HG03354 (cell line): ENCODE results near the gene CCDC78.
"Not testable (repeated sequence)": the region's sequence is repeated elsewhere in the genome, so short reads cannot be mapped to it uniquely, and the experiment has no call there.

ENCODE experiments used
- ATAC-seq: cut with Tn5 transposase; IDR thresholded peaks from one replicate; pipeline ENCODE4 v1.9.1; 2021; ENCODE audit warnings: mild to moderate bottlenecking; ENCODE audit not compliant: unreplicated experiment, poor library complexity, severe bottlenecking

CCDC78 gene

DNA sequence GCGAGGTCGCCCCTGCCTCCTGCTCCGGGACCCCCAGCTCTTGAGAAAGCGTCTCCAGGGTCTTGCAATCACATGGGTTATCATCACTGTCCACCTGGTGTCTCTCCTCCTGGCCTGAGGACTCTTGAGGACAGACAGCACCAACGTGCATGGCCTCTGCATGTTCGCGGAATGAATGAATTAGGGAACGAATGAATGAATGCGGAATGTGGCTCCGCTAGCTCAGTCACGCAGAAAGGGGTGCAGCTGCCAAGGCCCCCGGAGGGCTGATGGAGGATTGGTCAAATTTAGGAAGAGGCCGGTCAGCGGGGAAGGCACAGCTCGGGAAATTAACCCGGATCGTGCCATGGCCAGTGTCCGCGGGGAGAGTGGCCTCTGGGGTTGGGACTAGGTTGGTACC, 23.9 kb downstream of the CCDC78 start:
- ATAC-seq = no peak

DNA sequence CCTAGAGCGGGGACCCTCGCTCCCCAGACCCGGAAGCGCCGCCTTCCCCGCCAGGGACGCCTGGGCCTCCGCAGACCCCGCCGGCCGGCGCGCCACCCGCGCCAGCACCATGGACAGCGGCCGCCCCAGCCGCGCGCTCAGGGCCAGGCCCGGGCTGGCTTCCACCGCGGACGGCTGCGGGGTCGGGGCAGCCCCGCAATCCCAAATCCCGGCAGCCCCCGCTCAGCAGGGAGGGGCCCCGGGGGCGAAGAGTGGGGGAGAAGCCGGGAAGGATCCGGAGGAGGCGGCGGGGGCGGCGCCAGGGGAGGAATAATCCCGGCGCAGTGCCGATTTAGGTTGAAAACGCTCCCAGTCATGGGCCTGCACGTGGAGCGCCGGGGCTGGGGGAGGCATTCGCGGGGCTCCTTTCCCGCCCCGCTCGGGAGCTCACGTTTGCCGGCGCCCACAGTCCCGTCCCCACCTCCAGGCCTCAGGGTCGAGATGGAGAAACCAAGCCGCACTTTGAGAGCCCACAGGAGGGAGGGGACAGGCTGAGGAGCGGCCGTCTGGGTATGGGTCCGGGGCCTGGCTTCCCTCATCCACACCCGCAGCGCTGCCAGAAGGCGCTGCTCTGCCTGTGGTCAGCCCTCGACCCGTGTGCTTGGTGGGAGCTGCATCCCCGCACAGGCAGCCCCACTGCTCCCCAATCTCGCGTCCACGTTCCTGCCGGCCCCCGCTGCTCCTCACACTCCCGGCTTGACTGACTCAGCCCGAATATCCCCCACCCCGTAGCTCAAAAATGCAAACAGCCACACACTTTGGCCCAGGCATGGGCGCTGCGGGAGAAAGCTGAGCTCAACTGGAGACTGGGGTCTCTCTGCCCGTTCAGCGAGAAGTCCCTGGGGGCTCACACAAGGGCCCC, 25.3 kb downstream of the CCDC78 start:
- no peak for ATAC-seq

DNA sequence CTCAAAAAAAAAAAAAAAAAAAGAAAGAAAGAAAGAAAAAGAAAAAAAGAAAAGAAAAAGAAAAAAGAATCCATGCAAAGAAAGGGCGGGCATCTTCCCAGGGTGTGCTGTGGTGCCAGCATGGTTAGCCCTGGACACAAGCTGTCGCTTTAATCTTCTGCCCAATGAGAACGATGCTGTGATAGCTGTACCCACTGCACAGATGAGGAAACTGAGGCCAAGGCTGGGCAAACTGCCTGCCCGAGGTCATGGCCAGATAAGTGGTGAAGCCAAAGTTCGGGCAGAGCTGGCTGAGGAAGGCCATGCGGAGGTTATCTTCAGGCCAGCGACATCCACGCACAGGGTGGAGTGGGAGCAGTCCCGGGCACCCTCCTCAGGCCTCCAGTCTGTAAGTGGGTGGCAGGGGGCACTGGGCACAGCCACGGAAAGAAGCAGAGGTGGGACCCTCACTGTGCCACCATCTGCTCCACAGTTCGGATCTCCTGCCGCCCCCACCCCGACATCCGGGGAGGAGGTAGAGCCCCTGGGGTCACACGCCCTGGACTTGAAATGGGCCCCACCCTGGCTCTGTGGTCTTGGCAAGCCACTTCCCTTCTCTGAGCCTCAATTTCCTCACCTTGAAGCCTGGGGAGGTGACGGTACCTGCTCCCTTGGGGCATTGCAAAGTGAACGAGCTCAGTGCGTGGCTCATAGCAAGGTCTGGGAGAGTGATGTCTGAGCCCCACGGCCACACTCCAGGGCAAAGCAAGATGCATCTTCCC, 27.2 kb downstream of the CCDC78 start:
- no peak for ATAC-seq

DNA sequence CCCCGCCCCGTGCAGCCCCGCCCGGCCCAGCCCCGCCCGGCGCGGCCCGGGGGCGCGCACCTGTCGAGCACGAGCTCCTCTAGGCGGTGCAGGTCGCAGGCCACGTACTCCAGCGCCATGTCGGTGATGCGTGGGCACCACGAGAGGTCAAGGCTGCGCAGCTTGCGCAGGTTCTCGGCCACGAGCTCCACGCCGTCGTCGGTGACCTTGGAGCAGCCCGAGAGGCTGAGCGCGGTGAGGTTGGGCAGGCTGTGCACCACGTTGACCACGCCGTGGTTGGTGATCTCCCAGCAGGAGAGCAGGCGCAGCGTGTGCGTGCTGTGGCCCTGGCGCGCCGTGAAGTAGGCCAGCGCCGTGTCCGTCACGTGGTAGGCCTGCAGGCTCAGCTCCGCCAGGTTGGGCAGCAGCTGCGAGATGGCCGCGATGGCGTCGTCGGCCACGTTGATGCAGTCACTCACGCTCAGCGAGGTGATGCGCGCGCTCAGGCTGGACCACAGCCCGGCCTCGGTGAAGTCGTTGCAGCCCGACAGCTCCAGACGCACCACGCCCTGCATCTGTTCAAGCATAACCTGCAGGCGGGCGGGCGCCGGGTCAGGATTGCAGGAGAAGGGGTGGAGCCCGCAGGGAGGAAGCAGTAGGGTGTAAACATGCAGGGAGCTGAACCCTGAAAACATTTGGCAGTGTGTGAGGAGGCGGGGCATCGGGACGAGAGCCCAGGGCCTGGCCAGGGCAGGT, 30.7 kb downstream of the CCDC78 start:
- ATAC-seq = peak; percentile 43

DNA sequence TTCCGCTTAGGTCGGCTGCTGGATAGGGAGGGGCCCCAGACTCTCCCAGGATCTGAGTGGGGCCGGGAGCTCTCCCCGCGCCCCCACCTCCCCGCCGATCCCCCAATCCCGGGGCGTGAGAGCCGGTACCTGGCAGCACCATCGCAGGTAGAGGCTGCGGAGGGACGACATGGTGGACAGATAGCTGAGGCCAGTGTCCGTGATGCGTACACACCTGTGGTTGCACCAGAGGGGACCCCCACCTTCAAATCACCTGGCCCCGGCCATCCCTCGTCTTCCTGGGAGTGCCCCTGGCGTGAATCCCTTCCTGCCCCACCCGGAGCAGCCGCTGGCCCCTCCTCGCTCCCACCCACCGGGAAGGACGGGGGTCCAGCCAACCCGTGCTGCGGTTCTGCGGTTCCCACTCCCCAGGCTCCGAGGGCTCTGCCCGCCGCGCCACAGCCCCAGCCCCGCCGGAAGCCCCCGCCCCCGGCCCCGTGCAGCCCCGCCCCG, 31.3 kb downstream of the CCDC78 start:
- ATAC-seq = no peak

DNA sequence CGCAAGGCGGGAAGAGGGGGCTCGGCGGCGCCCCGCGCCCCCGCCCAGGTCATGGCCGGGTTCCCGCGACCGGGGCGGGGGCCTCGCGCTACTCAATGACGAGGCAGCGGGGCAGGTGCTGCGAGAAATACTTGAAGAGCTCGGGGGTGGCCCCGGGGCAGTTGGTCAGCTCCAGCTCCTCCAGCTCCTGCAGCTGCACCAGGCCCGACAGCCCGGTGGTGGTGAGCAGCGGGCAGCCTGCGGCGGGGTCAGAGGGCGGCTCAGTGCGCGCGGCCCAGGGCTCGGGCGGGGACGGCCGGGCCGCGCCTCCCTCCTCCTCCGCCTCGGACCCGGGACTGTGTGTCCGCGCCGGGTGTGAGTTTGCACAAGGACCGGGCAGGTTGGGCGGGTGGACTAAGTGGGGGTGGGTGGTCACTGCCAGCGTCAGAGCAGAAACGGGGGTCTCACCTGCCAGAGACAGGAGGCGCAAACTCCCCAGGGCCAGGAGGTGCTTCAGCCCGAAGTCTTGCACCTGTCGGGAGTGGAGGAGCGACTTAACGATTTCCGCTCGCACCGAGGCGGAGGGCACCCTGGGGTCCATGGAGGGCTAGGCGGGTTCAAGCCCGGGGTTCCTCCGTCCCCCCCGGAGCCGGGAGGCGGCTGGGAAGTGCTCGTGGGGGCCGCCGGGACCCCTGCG, 31.9 kb downstream of the CCDC78 start:
- no peak for ATAC-seq

DNA sequence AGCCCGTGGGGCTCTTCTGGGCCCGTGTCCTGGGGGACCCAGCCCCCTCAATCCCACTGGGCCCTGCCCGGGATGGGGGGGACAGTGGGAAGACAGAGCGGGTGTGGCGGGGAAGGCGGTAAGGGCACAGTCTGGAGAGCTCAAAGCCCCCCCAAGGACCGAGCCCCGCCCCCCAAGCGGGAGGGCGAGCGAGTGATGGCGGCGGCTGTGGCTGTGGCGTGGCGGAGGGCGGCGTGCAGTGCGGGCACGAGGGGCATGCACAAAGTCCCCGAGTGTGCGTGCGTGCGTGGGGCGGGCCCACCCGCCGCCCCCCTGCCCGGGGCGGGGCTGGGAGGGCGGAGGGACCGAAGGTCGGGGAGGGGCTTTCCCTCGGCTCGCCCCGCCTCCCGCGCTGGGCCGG, 32.5 kb downstream of the CCDC78 start:
- ATAC-seq = no peak

DNA sequence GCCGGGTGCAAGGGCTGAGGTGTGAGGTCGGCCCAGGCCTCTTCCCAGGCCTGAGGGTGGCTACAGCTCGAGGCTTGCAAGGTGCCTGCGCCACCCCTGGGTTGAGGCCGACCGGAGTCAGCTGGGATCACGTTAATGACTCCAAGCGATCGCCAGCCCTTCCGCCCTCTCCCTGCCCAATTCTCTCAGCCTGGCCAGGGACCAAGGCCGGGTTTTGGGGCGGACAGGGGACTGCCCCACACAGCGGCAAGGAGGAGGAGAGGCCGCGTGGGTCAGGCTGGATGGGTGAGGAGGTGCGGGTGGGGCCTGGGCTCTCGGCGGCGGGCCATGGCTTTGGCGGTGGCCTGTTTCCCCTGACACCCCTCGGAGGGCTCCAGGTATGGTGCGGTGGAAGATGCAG, 32.9 kb downstream of the CCDC78 start:
- no peak for ATAC-seq

DNA sequence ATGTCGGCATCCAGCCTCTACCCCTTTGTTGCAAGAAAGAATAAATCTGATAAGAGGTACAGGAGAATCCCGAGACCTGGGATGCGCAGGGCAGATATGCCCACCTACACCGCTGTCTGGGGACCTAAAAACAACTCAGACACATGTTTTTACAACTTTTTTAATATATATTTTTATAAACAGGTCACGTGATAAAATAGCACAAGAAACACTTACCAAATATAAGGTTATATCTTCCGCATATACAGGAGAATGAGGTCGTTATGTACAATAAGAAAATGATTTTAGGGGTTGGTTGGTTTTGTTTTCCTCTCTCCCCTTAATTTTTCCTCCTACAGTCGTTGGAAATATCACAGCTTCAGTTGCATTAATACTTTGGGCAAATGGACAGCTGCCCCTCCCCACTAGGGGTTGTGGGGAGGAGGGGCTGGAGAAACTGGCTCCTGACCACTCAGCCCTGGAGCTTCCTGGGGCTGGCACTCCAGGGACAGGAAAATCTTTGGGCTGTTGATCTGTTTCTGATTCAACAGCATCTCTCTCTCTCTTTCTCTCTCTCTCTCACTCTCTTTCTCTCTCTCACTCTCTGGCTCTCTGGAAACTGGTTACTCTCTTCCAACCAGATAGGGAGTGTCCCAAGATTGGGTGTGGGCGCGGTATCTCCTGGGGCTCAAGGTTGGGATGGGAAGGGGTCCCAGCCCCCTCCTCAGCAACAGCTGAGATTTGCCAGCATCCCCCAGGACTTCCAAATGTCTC, 33.7 kb downstream of the CCDC78 start:
- no peak for ATAC-seq

DNA sequence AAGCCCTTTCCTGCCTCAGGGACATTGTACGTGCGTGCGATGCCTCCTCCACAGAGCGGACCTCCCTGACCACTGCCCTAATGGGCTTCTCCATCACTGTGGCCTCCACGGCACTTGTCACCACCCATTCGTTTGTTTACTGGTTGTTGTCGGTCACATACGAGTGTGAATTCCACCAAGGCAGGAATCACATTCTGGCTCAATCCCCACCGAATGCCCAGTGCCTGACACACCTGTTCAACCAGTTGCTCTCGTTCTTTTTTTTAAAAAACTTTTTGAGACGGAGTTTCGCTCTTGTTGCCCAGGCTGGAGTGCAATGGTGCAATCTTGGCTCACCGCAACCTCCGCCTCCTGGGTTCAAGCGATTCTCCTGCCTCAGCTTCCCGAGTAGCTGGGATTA, 35.0 kb downstream of the CCDC78 start:
- not testable (repeated sequence) for ATAC-seq

DNA sequence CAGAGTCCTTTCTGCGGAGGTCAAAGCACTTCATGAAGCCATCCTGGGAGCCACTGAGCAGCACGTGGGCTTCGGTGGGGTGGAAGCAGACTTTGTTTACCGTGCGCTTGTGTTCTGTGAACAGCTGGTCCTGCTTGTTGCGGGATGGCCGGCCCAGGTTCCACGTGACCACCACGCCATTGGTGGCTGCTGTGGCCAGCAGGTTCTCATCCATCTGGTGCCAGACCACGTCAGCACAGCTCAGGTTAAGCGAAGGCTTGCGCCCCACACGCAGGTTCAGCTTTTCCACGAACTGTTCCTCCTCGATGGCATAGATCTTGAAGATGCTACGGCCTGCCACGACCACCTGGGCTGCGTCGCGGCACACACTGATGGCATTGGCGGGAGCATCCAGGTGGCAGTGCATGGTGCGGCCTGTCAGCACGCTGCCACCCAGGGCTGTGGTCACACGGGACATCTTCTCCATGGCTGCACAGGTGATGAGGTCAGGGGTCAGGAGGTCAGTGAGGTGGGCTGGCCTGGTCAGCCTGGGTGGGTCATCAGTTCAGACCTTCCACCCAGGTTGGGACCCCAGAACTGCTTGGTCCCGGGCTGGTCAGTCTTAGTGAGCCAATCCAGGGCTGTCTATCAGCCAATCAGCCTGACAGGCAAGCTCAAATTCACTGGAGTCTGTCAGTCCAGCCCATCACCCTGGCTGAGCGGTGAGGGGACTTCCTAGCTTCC, 36.9 kb downstream of the CCDC78 start:
- ATAC-seq = no peak

DNA sequence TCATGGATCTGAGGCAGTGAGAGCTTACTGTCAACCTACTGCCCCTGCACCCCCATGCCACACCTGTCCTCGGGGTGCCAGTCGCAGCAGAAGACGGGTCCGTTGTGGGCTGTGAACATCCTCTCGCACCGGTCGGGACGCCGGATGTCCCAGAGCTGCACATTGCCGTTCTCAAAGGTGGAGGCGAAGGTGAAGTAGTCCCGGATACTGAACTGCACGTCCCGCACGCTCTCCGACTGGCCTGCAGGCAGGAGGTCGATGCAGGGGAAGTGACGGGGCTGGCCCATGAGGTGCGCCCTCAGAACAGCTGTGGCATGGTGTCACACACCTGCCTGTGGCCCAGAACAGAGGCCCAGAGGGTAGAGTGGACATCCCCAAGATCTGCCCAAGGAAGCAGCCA, 38.7 kb downstream of the CCDC78 start:
- no peak for ATAC-seq

DNA sequence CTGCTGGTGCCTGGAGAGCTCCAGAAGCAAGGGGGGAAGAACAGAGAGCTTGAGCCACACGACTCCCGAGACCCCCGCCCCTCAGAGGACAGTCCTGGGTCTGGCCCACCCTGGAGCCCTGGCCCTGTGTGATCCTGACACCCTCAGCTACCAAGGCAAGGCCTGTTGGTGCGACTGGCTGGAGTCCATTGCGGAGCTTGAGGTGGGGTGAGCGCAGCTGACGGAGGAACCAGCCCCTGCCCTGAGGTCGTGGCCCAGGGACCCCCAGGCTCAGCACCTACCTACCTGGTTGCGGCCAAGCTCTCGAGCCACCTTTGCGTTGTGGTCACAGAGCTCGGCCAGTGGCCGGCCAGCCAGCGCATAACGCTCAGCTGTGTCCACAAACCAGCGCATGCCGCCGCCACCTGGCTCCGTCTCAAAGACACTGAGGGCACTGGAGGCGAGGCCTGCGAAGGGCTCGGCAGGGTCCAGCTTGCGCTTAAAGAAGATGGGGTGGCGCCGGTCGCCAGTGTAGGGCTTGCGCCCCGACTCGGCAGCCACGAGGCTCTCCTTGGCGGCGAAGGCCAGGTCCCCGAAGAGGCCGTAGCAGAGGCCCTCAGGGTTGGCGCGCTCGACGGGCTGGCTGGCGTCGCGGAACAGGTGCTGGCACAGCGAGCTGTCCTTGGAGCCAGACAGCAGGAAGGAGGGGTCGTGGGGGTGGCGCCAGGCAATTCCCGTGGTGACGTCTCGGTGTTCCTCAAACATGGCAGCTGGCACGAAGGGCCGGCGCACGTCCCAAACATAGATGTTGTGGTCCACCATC, 39.6 kb downstream of the CCDC78 start:
- ATAC-seq = no peak

DNA sequence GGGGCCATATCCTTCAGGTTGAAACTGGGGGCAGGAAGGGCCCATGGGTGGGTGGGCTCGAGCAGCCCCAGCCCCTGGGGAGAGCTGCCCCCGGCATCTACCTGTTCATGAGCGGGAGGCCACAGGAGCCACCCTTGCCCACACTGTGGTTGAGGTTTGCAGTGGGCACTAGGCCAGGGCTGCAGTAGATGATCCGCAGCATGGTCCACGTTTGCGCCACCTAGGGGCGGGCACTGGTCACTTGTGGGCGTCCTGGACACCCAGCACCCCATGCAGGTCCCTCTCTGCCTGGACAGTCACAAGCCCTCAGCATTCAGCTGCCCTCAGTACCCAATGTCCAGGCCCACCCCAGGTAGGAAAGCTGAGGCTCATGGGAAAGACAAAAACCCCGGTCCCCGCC, 40.3 kb downstream of the CCDC78 start:
- ATAC-seq = no peak

DNA sequence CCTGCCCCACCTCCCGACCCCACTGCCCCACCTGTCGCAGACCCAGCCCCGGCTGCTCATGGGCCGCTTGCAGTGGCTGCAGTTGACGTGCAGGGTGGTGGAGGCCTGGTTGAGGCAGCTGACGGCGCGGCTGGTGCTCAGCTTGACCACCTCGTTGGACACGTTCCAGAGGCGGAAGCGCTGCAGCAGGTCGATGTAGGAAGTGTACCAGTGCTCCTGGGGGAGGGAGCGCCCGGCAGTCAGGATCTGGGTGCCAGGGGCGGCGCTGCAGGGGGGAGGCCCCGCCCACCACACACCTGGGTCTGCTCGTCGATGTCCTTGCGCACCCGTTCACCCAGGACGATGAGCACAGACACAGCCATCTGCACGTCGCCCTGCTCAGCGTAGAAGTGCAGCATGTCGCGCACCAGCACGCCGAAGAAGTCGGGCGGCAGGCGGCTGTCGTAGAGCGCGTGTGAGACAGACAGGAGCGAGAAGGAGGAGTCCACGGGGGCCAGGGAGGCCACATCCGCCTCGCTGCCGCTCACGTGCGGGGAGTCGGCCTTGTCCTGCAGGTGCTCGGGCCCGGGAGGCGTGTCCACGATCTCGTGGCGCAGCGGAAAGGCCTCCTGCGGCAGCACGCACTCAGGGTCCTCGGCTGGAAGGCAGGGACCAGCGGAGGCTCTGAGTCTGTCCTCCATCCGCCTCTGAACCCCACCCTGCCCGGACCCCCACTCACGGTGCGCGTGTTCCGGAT, 41.1 kb downstream of the CCDC78 start:
- ATAC-seq = no peak

DNA sequence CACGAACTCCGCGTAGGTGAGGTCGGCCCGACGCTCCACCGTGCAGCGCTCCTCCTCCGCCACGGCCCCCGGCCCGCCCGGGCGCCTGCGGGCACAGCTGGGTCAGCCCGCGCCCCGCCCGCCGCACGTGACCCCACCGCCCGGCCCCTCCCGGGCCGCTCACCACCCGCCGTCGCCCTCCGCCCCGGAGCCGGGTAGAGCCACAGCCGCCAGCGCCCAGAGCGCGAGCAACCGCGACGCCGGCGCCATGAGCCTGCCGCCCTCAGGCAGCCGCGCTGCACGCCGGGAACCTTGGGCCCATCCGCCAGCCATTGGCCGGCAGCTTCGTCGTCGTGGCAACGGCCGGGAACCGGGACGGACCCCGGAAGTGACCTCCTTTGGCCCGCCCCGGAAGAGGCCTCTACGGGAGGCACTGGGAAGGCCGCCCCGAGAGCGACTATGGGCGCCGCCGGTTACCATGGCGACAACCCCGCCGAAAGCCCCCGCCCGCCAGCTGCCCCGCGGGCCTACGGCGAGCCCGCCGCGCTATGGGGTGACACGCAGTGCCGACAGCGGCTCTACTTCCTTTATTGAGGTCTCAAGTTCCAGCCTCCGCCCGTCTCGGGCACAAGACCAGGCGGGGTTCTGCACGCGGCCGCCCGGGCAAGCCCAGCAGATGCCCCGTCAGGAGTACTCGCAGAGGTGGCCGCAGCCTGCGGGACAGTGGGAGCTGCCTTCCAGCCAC, 42.0 kb downstream of the CCDC78 start, which contains the start of gene JMJD8:
Gene JMJD8 (minus strand): TSS at position 264 of the 724 bp plus-strand sequence. CDS start 15 bp downstream, at position 249.
- ATAC-seq = peak; percentile 62
